Measurements from ENCODE around the gene GRN.
"Not testable (repeated sequence)": the region's sequence is repeated elsewhere in the genome, so short reads cannot be mapped to it uniquely, and the experiment has no call there.

The GRN gene

DNA sequence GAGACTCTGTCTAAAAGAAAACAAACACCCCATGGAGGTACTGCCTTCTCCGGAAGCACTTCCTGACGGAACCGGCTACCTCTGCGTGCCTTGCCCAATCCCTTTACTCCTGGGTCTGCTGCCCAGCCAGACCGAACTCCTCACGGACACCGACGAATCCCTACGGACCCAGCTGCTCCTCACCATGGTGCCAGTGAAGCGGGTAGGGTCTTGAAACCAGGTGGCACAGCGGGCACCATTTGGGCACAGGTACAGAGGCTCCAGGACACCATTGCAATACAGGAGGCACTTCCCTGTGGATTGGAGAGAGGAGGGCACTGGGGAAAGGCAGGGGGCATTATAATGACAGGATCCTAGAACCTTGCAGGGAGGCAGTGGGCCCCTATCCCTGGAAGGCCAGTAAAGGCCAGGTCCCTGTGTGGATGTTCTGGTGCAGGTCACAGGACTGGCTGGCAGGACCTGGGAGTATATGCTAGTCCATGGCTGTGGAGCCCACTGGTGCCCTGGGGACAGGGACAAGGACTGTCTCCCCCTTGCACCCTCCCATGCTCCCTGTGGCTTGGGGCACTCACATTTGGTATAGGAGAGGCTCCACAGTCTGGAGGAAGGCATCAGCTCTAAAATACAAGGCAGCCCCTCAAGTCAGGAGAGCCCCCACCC, 22.7 kb upstream of the GRN start:
- DNase-seq = no peak

DNA sequence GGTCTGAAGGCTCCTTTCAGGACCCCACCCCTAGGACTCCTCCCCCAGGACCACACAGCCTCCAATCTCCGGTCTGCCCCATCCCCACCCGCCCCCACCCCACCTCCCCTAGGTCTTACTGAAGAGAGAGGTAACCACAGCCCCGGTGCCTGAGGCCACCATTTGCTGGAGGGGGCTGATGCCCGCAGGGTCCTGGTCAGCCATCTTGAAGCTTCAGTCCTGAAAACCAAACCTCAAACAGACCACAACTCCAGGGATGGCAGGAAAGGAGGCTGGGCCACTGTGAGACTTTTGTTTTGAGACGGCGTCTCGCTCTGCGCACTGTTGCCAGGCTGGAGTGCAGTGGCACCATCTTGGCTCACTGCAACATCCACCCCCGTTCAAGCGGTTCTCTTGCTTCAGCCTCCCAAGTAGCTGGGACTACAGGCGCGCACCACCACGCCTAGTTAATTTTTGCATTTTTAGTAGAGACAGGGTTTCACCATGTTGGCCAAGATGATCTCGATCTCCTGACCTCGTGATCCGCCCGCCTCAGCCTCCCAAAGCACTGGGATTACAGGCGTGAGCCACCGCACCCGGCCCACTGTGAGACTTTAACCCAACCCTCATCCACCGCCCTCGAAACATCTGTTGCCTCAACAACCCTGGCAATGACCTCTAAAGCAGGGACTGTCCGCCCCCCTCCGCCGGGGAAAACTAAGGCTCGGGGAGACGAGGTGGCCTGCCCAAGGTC, 21.6 kb upstream of the GRN start:
- no peak for DNase-seq

DNA sequence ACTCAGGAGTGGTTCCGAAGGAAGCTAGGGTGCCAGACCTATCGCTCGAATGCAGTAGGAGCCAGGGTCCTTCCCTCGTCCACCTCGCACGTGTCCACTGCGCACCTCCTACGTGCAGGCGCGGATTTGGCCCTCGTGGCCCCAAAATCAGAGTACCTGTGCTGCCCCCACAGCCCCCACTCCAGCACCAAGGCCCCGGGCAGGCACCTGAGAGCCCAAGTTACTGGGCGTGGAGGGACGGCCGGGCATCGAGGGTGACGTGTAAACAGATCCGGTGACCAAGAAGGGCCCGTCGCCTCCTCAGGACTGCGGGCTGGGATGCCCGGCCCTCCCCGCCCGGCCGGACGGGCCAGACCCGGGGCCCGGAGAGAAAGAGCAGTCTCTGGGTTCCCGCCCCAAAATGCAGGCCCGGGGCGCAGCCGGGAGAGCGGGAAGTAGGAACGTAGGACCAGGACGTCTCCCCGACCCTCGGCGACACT, 21.0 kb upstream of the GRN start:
- DNase-seq = peak in 1 of 2 experiments; percentile 26

DNA sequence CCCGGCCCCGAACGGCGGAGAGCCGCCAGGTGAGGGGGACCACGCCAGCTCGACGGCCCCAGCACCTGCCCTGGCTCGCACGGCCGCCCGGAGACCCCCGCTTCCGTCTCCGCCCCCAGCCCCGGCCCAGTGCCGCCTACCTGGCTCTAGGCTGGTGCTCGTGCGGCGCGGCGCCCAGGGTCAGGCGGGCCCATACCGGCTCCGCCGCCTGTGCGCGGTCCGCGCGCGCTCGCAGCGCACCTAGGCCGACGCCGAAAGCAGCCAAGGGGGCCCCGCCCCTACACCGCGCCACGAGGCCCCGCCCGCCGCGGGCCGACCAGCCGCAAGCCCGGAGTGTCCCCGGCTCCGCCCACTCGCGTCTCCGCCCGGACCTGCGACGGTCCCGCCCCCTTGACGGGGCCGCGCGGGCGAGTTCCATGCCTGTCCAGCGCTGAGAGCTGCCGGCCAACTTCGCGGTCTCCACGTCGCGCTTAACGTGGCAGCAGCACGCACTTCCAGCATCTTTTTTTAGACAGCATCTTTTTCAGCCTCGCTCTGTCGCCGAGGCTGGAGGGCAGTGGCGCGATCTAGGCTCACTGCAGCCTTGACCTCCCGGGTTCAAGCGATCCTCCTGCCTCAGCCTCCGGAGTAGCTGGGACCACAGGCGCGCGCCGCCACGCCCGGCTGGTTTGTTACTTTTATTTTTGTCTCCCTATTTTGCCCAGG, 20.4 kb upstream of the GRN start, which contains the start of gene SLC25A39:
Gene SLC25A39, minus strand, starts transcription at position 253 of the 705 bp plus-strand sequence. CDS start 1,261 bp downstream, outside the sequence.
- peak; percentile 80 to 96 for DNase-seq

DNA sequence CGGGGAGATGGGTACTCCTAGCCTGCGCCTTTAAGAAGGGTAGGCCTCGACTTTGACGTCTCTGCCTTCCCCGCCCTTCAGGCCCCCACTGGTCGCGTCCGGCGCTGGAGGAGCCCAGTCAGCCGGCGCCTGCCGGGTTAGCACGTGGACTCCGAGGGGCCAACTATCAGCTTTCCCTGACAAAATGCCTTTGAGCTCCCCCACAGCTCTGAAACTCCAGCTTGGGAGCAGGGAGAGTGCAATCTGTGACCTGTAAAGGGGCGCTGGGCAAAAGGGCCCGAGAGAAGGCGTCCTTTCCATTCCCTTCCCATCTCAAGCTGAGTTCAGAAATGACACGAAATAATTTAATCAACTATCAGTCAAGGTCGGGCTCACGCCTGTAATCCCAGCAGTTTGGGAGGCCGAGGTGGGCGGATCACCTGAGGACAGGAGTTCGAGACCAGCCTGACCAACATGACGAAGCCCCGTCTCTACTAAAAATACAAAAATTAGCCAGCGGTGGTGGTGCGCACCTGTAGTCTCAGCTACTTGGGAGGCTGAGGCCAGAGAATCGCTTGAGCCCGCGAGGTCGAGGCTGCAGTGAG, 18.1 kb upstream of the GRN start:
- DNase-seq = peak; percentile 89 to 93

DNA sequence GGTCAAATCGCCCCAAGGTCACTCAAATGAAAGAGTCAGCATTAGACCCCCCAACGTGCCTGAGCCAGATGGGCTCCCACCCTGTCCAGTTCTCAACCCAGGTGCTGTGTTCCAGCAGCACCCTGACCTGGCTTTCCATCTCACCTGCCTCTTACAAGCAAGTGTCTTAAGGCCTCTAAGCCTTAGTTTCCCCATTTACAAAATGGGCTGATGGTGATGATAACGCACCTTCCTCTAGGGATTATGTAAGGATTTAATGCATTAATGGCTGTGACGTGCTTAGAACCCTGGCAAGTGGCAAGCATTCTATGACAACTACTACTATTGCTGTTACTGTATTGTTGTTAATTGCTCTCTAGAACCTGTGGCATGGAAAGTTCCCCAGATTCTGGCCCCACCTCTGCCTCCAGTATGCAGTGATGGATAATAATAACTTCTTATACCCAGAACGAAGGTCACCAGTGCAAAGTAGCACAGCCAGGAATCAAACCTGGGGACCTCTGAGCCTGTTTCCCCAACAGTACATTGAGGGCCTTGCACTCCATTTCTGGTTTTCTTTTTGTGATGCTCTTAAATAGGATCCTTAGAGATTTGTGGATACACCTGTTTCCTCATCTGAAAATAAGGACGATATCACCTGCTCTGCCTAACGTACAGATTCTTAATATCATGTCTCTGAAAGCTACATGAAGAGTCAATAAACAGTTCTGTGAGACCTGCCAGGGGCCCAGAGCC, 17.2 kb upstream of the GRN start:
- no peak for DNase-seq

DNA sequence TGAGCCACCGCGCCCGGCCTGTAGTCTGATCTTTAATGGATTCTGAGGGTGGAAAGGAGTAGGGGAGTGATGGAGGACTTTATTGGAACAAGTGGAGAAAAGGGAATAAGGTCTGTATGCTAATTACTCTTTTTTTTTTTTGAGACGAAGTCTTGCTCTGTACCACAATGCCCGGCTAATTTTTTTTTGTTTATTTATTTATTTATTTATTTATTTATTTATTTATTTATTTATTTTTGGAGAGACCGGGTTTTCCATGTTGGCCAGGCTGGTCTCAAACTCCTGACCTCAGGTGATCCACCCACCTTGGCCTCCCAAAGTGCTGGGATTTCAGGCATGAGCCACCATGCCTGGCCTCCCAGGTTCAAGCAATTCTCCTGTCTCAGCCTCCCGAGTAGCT, 15.6 kb upstream of the GRN start:
- not testable (repeated sequence) for DNase-seq

DNA sequence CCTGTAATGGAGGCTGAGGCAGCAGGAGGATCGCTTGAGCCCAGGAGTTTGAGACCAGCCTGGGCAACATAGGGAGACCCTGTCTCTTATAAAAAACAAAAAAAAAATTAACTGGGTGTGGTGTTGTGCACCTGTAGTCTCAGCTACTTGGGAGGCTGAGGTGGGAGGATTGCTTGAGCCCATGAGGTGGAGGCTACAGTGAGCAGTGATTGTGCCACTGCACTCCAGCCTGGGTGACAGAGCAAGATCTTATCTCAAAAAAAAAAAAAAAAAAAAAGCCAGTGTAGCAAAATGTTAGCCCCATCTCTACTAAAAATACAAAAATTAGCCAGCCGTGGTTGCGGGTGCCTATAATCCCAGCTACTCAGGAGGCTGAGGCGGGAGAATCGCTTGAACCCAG, 14.8 kb upstream of the GRN start:
- DNase-seq = not testable (repeated sequence)

DNA sequence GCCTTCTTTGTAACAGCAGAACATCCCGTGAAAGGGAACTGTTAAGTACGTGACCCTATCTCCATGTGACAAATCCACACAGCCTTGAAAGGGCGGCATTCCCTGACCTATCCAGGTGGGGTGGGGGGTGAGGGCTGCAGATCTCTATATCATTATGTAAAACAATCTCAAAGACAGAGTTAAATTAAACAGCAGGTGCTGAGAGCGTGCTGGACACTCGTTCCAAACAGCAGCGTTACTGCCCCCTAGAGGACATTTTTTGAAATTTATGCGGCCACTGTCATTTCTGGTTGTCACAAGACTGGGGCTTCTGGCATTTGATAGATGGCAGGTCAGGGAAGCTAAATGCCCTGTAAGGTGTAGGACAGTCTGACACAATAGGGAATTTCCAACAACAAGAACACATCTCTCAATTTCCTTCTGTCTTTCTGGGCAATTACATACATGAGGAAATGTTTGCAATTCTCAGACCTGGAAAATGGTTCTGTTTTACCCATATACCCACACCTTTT, 13.8 kb upstream of the GRN start:
- peak; percentile 68 to 73 for DNase-seq

DNA sequence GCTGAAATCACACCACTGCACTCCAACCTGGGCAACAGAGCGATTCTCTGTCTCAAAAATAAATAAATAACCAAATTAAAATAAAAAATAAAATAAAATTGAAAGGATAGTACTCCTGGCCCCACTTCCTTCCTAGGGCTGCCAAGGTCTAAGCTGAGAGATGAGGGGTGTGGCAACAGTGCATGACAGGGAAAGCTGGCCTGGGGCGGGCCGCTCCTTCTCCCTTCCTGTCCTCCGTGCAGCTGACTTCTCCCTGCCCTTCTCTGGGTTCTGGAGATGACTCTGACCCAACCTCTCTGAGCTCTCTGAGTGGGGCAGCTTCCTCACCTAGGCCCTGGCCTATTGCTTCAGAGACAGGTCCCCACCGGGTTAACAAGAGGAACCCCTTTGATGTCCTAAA, 11.7 kb upstream of the GRN start:
- DNase-seq = no peak

DNA sequence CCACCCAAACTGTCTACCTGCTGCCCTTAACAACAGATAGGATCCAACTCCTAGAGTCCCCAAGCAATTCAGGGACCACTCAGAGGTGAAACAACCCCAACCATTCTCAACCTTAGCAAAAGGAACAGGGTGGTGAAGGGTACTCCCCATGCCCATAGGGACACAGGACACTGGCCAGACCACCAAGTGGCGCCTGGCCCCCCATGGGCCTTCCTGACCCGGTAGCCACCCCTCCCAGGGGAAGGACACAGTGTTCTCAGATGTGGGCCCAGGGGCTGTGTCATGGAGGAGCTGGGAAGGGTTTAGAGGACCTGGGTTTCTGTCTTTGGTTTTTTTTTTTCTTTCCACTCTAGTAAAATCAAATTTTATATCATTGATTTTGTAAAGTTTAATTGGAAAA, 10.8 kb upstream of the GRN start:
- DNase-seq = no peak

DNA sequence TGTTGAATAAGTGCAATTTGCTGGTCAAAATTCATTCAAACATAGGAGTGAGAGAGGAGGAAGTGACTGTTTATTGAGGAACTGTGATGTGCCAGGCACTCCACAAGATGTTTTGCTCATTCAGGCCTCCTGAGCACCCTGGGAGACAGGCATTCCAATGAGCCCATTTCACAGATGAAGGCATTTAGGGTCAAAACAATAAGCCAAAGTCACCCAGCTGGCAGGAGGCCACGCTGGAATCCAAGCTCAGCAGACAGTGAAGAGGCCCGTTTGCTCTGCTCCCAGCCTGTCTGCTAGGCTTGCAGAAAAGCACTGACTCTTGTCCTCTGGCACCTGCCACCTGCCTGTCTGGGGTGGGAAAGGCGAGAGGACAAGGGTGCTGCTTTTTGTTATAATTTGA, 10.4 kb upstream of the GRN start:
- DNase-seq = no peak

DNA sequence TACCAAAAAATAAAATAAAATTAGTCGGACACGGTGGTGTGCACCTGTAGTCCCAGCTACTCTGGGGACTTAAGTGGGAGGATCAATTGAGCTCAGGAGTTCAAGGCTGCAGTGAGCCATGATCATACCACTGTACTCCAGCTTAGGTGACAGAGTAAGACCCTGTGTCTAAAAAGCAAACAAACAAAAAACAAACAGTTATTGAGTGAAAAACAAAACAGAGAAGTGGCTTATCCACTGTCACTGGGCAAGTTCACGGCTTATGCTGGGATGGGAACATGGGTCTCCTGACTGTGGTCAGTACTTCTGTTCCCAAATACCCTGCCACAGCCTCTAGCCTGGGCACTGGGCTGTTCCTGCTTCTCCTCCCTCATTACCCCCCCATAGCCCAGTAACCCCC, 9.5 kb upstream of the GRN start:
- no peak for DNase-seq

DNA sequence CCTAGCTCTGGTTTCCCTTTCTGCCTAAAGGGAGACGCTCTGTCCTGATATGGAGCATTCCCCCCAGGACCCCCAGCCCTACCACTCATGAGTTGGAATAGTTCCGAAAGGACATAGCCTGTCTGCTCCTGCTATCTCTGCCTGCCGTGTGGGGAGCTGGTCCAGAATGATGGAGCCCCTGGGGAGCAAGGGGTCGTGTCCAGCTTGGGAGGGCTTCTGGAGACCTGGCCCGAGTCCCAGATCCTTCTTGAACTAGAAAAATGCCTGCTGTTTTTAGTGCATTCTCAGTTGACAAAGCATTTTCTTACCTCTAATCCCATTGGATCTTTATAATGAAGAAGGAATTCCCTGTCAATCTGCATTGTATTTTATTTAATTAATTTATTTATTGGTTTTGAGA, 9.1 kb upstream of the GRN start:
- no peak for DNase-seq

DNA sequence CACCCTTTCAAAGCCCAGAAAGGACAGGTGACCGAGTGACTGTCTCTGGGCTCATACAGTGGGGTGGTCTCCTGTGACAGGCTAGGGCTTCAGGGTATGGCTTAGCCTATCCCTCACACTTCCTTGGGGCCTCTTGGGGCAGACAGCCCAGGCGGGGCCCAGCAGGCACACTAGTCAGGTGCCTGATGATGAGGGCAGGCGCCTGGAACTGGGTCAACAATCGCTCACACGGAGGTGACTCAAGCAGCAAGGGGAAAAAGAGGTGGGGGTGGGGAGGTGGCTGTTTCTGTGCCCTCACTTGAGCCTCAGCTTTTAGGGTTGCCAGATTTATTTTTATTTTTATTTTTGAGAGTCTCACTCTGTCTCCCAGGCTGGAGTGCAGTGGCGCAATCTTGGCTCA, 6.4 kb upstream of the GRN start:
- no peak for DNase-seq

DNA sequence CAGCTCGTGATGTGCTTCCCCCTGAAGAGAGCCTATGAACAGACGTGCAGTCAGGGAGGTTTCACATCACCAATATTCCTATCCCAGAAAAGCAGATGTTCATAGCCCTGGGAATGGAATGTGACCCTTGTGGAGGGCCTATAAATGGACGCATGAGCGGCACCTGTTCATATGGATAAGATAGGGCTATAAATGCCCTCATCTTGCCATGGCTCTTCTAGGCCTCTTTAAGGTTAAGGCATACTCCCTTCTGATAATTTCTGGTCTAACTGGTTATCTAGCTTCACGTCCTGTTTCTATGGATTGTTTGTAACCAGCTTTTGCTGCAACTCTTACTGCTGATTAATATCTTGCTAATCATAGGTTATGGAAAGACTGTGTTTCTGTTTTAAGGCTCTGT, 4.5 kb upstream of the GRN start:
- not testable (repeated sequence) for DNase-seq

DNA sequence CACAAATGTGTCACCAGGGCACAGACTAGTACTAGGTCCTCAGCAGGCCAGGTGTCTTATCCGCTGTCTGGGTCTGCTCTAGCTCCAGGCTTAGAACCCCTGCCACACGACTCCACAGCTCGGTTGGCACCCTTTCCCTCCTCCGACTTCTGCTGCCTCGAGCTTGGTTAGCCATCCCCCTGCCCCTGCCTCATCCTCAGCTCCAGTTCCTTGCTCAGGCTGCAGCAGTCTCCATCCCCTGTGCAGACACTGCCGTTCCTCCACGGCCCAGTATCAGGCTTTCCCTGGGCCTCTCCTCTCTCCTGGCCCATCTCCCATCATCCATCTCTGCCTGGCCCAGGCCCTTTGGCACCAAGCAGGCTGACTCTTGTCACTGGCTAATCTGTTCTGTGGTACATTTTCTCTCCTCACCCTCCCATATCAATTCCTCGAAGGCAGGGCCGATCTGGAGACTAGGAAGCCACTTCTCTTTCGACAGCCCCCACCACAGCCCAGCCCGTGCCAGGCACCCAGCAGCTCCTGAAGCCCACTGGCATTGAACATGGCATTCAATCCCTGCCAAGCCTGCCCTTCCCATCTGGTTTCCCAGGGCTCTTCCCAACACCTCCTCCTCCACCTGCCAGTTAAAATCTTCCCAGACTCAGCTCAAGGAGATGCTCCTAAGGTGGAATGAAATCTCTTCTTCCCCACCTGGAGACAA, 1.4 kb upstream of the GRN start:
- no peak for DNase-seq

DNA sequence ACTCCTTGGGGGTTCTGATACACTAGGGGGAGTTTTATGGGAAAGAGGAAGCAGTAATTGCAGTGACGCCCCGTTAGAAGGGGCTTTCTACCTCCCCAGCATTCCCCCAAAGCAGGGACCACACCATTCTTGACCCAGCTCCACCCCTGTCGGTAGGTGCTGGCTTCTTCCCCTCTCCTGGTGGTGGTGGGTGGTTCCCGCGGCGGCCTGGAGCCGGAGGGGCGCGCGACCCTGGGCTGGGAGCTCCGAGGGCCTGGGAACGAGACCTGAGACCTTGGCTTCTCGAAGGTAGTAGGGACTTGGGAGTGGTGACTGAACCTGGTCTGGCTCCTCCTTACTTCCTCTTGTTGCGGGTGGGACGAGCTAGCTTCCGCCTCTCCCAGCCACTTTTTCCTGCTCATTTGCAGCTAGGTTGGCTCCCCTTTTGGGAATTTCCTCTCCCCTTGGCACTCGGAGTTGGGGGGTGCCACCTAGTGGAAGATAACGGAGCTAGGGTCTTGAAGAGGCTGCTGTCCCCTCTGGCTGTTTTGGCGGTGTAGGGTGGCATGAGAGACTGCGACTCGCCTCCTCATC, 438 bp downstream of the GRN start:
- peak; percentile 51 to 59 for DNase-seq

DNA sequence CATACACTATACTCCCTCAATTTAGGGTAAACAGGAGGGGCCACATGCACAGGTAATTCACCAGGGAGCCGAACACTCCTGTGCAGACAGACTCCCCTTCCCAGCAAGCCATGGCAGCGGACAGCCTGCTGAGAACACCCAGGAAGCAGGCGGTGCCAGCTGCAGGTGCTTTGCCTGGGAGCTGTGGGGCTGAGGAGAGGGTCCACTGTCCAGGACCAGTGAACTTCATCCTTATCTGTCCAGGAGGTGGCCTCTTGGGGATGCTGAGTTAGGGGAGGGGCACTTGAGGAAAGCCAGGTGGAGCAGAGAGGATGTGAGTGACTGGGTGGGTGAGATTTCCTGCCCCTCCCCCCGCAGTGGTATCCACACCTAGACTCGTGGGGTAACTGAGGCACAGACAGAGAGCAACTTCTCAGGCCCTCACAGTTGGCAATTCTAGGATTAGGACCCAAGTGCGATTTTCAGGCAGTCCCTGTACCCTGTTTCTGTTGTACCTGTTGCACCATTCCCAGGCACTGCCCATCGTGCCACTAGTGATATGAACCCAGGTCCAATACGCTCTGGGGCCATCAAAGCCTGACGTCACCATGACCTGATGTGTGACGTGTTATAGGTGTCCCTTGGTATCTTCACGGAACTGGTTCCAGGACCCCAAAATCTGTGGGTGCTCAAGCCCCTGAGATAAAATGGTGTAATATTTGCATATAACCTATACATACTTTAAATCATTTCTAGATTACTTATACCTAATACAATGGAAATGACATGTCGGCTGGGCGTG, 1.2 kb downstream of the GRN start:
- no peak for DNase-seq

DNA sequence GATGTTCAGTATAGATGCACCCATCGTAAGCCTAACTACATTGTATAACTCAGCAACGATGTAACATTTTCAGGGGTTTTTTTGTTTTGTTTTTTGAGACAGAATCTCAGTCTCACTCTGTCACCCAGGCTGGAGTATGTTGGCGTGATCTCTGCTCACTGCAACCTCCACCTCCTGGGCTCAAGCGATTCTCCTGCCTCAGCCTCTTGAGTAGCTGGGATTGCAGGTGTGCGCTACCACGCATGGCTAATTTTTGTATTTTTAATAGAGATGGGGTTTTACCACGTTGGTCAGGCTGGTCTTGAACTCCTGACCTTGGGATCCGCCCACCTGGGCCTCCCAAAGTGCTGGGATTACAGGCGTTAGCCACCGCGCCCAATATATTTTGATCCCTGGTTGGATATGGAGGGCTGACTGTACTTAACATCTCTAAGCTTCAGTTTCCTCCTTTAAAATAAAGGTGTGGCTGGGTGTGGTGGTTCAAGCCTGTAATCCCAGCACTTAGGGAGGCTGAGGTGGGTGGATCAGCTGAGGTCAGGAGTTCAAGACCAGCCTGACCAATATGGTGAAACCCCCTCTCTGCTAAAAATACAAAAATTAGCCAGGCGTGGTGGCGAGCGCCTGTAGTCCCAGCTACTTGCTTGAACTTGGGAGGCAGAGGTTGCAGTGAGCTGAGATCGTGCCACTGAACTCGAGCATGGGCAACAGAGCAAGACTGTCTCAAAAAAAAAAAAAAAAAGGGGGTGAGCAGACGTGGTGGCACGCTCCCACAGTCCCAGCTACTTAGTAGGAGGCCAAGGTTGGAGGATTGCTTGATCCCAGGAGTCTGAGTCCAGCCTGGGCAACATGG, 2.3 kb downstream of the GRN start:
- DNase-seq = not testable (repeated sequence)

All from NCI-H1930 (cell line).